HL-60 (cell line): ENCODE measurements around the gene MAPT.

ENCODE experiments used
- DNase-seq, 2 experiments: peaks; one replicate each; pipeline ENCODE4 v3.0.0-alpha.2; 2010 to 2020; ENCODE audit warnings: low read depth in 1 of 2, low spot score in 1 of 2
- H3K27ac ChIP-seq: fragments of 250-450 bp; sonication (Bioruptor Pico); replicated peaks from 2 replicates; pipeline ENCODE4 v1.5.1; 2020; ENCODE audit warnings: mild to moderate bottlenecking, moderate library complexity
- H3K27me3 ChIP-seq: fragments of 250-450 bp; sonication (Bioruptor Pico); 2 replicates; pipeline ENCODE4 v1.5.1; 2021; ENCODE audit warnings: mild to moderate bottlenecking, moderate library complexity; ENCODE audit not compliant: insufficient read depth, poor library complexity, severe bottlenecking
- H3K4me3 ChIP-seq: replicated peaks from 2 replicates; pipeline ENCODE4 v1.5.1; 2011; ENCODE audit warnings: mild to moderate bottlenecking, control low read depth, low read length; ENCODE audit not compliant: insufficient read depth
- CTCF ChIP-seq: IDR thresholded peaks from one replicate; pipeline ENCODE4 v1.5.1; 2011; ENCODE audit warnings: low read length, control low read depth, inconsistent platforms; ENCODE audit not compliant: insufficient read depth
- GABPA ChIP-seq: IDR thresholded peaks from 2 replicates; pipeline ENCODE4 v1.6.1; 2012; ENCODE audit warnings: low read depth
- POLR2AphosphoS5 ChIP-seq: IDR thresholded peaks from 2 replicates; pipeline ENCODE4 v1.6.1; 2012; ENCODE audit warnings: low read depth
- REST ChIP-seq: IDR thresholded peaks from 2 replicates; pipeline ENCODE4 v1.6.1; 2012; ENCODE audit warnings: low read depth; ENCODE audit not compliant: insufficient replicate concordance
- SPI1 ChIP-seq: IDR thresholded peaks from 2 replicates; pipeline ENCODE4 v1.6.1; 2012; ENCODE audit warnings: low read depth, mild to moderate bottlenecking, borderline replicate concordance

MAPT gene

DNA sequence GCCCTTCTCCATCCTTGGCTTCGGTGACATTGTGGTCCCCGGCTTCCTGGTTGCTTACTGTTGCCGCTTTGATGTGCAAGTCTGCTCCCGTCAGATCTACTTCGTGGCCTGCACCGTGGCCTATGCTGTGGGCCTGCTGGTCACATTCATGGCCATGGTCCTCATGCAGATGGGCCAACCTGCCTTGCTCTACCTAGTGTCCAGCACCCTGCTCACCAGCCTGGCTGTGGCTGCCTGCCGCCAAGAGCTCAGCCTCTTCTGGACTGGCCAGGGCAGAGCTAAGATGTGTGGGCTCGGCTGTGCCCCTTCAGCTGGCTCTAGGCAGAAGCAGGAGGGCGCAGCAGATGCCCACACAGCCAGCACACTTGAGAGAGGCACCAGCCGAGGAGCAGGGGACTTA is 48.1 kb upstream of the MAPT start:
- H3K27me3 ChIP-seq = peaks cover 1% of the 10 kb centered on the region
- TF ChIP-seq REST (no peak), POLR2AphosphoS5 (no peak), SPI1 (no peak), GABPA (no peak), CTCF (no peak)
- H3K4me3 ChIP-seq = no peak overlapping the region
- DNase-seq = no peak
- H3K27ac ChIP-seq = no peak overlapping the region

GRCh38 chr17:45846646-45847045 is 47.7 kb upstream of the MAPT start:
- H3K27ac ChIP-seq = no peak overlapping the region
- TF ChIP-seq SPI1 (no peak), REST (no peak), CTCF (no peak), POLR2AphosphoS5 (no peak), GABPA (no peak)
- H3K27me3 ChIP-seq = no peaks in the 10 kb centered on the region
- no peak overlapping the region for H3K4me3 ChIP-seq
- DNase-seq = no peak

GRCh38 chr17:45847101-45847500 is 47.3 kb upstream of the MAPT start:
- Histone ChIP-seq H3K27ac (no peak overlapping the region), H3K27me3 (peaks cover 1% of the 10 kb centered on the region), H3K4me3 (no peak overlapping the region)
- TF ChIP-seq POLR2AphosphoS5 = no peak
- no peak for TF ChIP-seq REST
- TF ChIP-seq CTCF = no peak
- TF ChIP-seq SPI1 = no peak
- TF ChIP-seq GABPA = no peak
- DNase-seq = no peak
